Kidney glomerular epithelial cell (primary cell): ENCODE measurements around the gene PSMD5.
"Not testable (repeated sequence)": the region's sequence is repeated elsewhere in the genome, so short reads cannot be mapped to it uniquely, and the experiment has no call there.

ENCODE experiments used
- DNase-seq: peaks from one replicate; lab custom pipeline; 2025; lab: John Stamatoyannopoulos, UW

The PSMD5 gene

DNA sequence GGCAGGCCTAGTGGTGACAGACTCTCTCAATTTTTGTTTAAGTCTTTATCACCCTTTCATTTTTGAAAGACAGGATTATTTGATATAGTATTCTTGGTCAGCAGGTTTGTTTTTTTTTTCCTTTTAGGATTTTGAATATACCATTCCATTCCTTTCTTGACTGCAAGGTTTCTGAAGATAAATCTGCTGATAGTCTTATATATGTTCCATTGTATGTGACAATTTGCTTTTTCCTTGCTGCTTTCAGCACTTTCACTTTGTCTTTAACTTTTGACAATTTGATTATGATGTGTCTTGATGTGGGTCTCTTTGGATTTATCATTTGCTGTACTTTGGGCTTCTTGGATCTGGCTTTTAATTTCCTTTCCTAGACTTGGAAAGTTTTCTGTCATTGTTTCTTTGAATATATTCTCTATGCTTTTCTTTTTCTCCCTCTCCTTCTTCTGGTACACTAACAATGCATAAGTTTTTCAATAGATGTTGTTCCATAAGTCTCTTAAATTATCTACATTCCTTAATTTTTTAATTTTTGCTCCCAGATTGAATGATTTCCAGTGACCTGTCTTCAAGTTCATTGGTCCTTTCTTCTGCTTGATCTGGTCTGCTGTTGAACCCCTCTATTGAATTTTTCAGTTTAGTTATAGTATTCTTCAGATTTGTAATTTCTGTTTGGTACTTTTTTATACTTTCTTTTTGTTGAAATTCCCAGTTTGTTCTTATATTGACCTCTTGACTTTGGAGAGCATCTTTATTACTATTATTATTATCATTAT lies 34.9 kb downstream of the PSMD5 start:
- no peak for DNase-seq

DNA sequence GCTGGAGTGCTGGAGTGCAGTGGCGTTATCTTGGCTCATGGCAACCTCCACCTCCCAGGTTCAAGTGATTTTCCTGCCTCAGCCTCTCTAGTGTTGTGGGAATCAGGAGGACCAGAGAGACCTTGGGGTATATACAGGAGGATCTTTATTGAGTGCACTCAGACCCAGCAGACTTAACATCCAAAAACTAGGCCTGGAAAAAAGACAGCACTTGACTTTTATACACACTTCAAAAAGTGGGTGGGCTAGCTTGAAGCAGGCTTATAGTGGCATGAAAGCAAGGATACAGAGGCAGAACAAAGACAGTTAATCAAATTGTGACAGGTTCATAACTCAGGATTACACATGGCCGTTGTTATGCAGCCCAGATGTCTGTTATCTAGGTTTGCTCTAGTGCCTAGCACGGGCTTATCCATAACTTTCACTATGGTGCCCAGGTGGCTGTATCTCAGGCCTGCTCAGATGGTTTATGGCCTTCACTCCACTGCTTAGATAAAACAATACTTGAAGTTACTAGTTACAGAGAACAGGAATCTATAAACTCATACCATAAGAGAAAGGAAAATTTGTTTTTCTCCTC lies 37.8 kb downstream of the PSMD5 start:
- not testable (repeated sequence) for DNase-seq

DNA sequence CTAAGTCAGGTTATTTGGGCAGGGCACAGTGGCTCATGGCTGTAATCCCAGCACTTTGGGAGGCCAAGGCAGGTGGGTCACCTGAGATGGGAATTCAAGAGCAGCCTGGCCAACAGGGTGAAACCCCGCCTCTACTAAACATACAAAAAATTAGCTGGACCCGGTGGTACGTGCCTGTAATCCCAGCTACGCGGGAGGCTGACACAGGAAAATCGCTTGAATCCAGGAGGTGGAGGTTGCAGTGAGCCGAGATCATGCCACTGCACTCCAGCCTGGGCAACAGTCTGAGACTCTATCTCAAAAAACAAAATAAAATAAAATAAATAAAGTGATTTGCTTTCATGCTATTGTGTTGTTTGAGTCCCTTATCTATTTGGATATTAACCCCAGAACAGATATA lies 41.3 kb downstream of the PSMD5 start:
- DNase-seq: no peak

DNA sequence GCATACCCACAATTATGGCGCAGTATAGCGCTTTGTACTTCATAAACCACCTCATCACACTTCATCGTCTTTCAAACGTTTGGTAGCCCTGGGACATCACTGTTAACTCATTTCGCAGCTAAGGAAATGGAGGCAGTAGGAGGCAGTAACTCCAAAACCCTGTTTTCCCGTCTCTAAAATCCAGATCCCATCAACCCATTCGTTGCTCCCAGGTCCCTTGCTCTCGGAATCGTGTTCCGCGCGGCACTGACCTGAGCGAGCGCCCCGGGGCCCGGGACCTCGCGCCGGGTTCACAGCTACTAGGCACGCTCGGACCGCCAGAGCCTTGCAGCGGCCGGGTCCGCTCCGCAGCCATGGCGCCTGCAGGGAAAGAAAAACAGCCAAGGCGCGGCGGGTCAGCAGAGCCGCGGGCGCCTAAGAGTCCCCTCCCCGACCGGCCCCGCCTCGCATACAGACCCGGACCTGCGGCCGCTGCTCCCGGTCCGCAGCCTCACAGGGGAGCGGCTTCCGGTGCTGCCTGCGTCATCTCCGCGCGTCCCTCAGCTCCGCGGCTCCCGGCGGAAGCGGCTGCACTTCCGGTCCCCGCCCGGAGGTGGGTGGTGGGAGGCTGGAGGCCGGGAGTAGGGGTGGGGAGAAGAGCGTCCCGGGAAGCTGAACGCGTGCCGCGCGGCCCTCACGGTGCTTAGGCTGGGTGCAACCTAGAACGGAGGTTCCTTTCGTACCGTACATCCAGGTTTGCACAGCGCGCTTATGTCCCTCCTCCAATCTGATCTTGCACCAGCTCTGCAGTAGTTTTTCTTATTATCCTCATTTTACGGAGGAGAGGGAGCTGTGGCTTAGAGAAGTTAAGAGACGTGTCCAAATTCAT lies 49.6 kb downstream of the PSMD5 start, which contains the start of gene FBXW2:
TSS of gene FBXW2 (minus strand) at position 519 of the 868 bp plus-strand sequence. CDS start 5,158 bp downstream, outside the sequence.
- peak; percentile 75 for DNase-seq

- no peak for DNase-seq
Measured at GRCh38 chr9:120791161-120791560, 51.6 kb downstream of the PSMD5 start.

- no peak for DNase-seq
Measured at GRCh38 chr9:120787933-120788332, 54.8 kb downstream of the PSMD5 start.

DNA sequence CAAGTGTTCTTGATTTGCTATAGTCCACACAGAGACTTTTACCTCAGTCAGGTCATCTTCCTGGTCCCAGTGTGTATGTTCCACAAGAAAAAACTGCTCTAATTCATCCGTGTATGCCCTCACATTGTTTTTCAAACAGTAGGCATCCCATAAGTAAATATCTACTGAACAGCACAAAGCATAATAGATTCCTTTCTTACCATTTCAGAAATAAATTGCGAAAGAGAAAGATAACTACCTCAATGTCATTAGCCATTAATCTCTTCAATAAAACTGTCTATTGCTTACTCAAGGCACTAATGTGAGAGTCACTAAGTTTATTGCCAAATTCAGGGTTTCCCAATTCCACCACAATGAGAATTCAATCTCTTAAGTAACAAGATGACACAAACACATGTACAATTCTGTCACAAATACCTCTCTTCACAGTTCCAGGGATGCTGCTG lies 59.1 kb downstream of the PSMD5 start:
- DNase-seq: peak; percentile 34

GRCh38 chr9:120781236-120781635 lies 61.5 kb downstream of the PSMD5 start:
- no peak for DNase-seq

- DNase-seq: no peak
Measured at GRCh38 chr9:120780367-120780766, 62.4 kb downstream of the PSMD5 start.

GRCh38 chr9:120779227-120779626 lies 63.5 kb downstream of the PSMD5 start:
- DNase-seq: no peak

- DNase-seq: no peak
Measured at GRCh38 chr9:120778758-120779157, 64.0 kb downstream of the PSMD5 start.

GRCh38 chr9:120777229-120777628 lies 65.5 kb downstream of the PSMD5 start:
- DNase-seq: no peak

- DNase-seq: no peak
Measured at GRCh38 chr9:120776788-120777187, 65.9 kb downstream of the PSMD5 start.

DNA sequence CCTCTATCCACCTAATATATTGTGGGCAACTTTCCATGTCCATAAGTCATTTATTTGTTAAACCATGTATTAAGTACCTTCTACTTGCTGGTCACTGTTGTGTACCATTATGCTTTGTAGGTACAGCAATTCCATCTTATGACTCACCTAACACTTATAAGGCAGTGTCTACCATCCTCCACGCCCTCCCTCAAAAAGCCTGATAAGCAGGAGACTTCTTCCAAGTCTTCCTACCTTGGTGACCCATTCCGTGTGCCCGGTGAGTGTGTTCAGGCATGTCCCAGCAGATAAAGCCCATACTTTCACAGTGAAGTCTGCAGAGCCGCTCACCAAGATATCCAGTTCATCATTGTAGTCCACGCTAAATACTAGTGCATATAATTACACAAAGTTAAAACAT lies 66.9 kb downstream of the PSMD5 start:
- no peak for DNase-seq

DNA sequence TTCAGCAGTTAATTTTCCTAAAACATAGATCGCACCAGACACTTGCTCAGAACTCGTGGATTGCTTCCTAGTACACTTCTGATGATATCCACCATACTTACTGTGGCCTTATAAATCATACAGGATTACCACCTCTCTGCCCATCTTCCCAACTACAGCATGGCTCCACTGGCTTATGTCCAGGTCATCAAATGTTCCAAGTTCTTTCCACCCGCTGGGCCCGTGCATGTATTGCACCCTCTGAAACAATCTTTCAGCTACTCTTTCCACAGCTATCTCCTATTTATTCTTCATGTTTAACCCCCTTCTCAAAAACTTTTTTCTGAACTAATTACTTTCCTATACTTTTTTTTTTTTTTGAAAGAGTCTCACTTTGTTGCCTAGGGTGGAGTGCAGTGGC lies 68.0 kb downstream of the PSMD5 start:
- no peak for DNase-seq

DNA sequence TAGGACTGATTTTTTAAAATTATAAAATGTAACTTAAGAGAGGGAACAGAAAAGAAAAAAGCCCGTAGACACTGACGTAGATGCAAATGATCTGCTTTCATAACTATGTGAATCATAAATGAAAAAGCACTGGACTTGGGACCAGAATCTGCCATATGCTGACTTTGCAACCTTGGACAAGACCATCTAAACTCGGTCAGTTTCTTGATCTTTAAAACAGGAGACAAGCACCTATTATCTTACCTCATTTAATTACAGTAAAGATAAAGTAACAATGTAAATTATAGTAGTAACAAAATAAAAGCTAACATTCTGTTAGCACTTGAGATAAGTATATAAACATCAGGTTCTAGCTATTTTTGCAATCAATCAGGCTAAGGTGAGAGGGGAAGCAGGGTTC lies 69.5 kb downstream of the PSMD5 start:
- no peak for DNase-seq

DNA sequence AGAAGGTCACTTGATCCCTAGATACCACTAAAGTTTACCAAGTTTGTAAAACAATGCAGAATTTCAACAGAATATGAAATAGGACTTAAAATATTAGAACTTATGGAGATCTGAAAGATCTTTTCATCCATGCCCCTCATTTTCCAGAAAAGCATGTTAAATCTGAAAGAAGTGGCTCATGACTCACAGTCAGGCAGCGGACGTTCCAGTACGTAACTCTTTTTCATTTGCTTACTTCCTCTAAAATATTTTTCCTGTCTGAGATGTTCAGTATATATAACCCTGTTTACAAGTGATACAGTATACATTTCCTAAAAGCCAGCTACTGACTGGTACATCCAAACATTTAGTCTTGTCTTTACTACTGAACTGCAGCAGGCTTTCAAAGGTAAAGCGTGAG lies 71.8 kb downstream of the PSMD5 start:
- DNase-seq: no peak

DNA sequence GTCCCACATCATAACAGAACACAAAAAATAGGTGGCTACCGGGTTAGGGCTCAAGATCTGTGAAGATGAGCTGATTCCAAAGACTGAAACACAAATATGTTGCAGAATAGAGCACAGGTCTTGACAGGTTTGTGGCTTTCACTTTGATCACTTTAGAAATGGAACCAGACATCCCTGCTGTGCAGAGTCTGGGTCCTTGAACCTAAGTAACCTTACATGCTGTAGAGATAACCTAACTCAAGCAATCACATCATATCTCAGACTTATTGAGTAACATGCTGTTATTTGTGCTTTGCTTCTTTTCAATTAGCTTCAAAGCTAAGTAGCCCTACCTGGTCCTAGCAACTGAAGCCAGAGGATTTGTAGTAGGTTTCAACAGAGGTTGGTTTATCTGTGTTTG lies 73.8 kb downstream of the PSMD5 start:
- no peak for DNase-seq

DNA sequence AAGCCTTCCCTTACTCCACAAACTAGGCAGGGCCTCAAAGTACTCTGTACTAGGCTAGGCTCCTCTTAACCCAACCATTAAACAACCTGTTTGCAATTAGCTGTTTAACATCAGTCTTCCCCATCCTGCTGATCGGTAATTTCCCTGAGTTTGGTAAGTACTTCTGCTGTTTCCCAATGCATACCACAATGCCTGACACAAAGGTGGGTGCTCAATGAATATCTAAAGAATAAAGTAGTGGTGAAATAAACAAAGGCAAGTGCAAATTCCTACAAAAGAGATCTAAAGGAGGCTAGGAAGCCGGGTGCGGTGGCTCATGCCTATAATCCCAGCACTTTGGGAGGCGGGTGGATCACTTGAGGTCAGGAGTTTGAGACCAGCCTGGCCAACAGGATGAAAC lies 74.5 kb downstream of the PSMD5 start:
- no peak for DNase-seq

GRCh38 chr9:120767451-120767850 lies 75.3 kb downstream of the PSMD5 start:
- DNase-seq: no peak
